ENCODE results near the gene TGIF1.

DNA sequence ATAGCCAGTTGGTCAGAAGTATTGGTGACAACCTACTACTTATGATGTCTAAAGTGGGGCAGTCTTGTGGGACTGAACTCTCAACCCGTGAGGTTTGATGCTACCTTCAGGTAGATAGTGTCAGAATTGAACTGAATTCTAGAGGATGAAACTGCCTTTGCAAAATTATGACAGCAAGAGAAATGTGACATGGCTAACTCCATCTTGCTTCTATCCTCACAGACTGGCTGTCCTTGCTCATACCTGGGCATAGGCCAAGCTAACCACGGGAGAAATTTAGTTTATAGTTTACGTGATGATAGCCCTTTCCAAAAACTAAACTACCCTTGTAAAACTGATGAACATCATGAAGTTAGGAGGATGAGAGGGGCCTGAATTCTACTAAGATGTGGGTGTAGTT is 24.9 kb upstream of the TGIF1 start:
- TF ChIP-seq CTCF (IDR thresholded peaks at IDR 0.05) (no peak), POLR2AphosphoS5 (IDR thresholded peaks at IDR 0.05) (no peak)
